SK-N-SH (cell line): ENCODE measurements around the gene RPUSD3. TPM values are rescaled to one million over a fixed set of nuclear protein-coding genes. Genes with fewer than 3 reads are reported as not detected.

Experiments used
- CTCF ChIA-PET: fragments of 300-600, 350-600 bp; formaldehyde crosslinking; extraction: SDS; loops from one replicate; lab custom pipeline; 2021; lab: Yijun Ruan, JAX
- POLR2A ChIA-PET: fragments of 350-600 bp; sonication (Branson Sonifier 250); formaldehyde crosslinking; extraction: SDS; loops from one replicate; lab custom pipeline; 2020; ENCODE audit warnings: antibody characterized with exemption, inconsistent platforms; lab: Yijun Ruan, JAX
- DNase-seq: peaks from one replicate; pipeline ENCODE4 v3.0.0; 2012
- H2AFZ ChIP-seq: fragments of 200-600 bp; sonication (generic); 2 replicates; pipeline ENCODE4 v1.8.1; 2016; ENCODE audit warnings: antibody characterized with exemption, mild to moderate bottlenecking, low read depth
- H3F3A ChIP-seq: fragments of 200-600 bp; sonication (generic); replicated peaks from 2 replicates; pipeline ENCODE3; 2016; ENCODE audit warnings: antibody characterized with exemption, mild to moderate bottlenecking; ENCODE audit not compliant: insufficient read depth
- H3K27ac ChIP-seq, 2 experiments: fragments of 200-500 bp in 1 of 2; fragments of 200-600 bp in 1 of 2; sonication (Bioruptor generic) in 1 of 2; sonication (generic), shearing (Covaris generic) in 1 of 2; 2 replicates each; pipeline versions ENCODE4 v1.5.1 to v1.6.1; 2014 to 2016; ENCODE audit warnings: low read depth in 2 of 2, inconsistent platforms in 1 of 2, low read length in 1 of 2, mild to moderate bottlenecking in 1 of 2, mixed read lengths in 1 of 2
- H3K27me3 ChIP-seq: fragments of 200-600 bp; sonication (generic), shearing (Covaris generic); 2 replicates; pipeline ENCODE4 v1.6.1; 2016; ENCODE audit warnings: mixed run types; ENCODE audit not compliant: insufficient read depth
- H3K36me3 ChIP-seq, 2 experiments: fragments of 200-500 bp in 1 of 2; fragments of 200-600 bp in 1 of 2; sonication (Bioruptor generic) in 1 of 2; sonication (generic) in 1 of 2; replicated peaks in 1 of 2; 2 replicates each; pipeline versions ENCODE3 to v1.5.1; 2014 to 2016; ENCODE audit warnings: low read length in 1 of 2, mild to moderate bottlenecking in 1 of 2; ENCODE audit not compliant: insufficient read depth in 2 of 2, control insufficient read depth in 1 of 2
- H3K4me1 ChIP-seq, 2 experiments: fragments of 200-500 bp in 1 of 2; fragments of 200-600 bp in 1 of 2; sonication (Bioruptor generic) in 1 of 2; sonication (generic), shearing (Covaris generic) in 1 of 2; 2 replicates each; pipeline versions ENCODE4 v1.5.1 to v1.6.1; 2014 to 2016; ENCODE audit warnings: low read depth in 1 of 2, low read length in 1 of 2, mixed run types in 1 of 2; ENCODE audit not compliant: insufficient read depth in 2 of 2, control insufficient read depth in 1 of 2
- H3K4me2 ChIP-seq: fragments of 200-600 bp; sonication (generic), shearing (Covaris generic); 2 replicates; pipeline ENCODE4 v1.6.1; 2017; ENCODE audit warnings: mixed run types
- H3K4me3 ChIP-seq, 2 experiments: fragments of 200-500 bp in 1 of 2; fragments of 200-600 bp in 1 of 2; sonication (Bioruptor generic) in 1 of 2; sonication (generic), shearing (Covaris generic) in 1 of 2; 2 replicates each; pipeline versions ENCODE4 v1.5.1 to v1.8.1; 2014 to 2016; ENCODE audit warnings: low read depth in 2 of 2, inconsistent platforms in 1 of 2, low read length in 1 of 2, mild to moderate bottlenecking in 1 of 2, mixed read lengths in 1 of 2, moderate library complexity in 1 of 2
- H3K79me2 ChIP-seq: fragments of 200-600 bp; sonication (generic); 2 replicates; pipeline ENCODE4 v1.8.1; 2017; ENCODE audit warnings: mild to moderate bottlenecking; ENCODE audit not compliant: insufficient read depth
- H3K9ac ChIP-seq: fragments of 200-600 bp; sonication (generic); 2 replicates; pipeline ENCODE4 v1.6.1; 2017; ENCODE audit warnings: mixed run types
- H3K9me2 ChIP-seq: fragments of 200-600 bp; sonication (generic); 2 replicates; pipeline ENCODE4 v1.6.1; 2017; ENCODE audit warnings: mixed run types
- H3K9me3 ChIP-seq: fragments of 200-600 bp; sonication (generic); 2 replicates; pipeline ENCODE4 v1.6.1; 2017; ENCODE audit warnings: mixed run types, mild to moderate bottlenecking, moderate library complexity
- H4K20me1 ChIP-seq: fragments of 200-600 bp; sonication (generic); 2 replicates; pipeline ENCODE4 v1.6.1; 2017; ENCODE audit warnings: mild to moderate bottlenecking, mixed run types; ENCODE audit not compliant: insufficient read depth
- CHD2 ChIP-seq: fragments of 150-350 bp; IDR thresholded peaks from 2 replicates; pipeline ENCODE4 v1.6.1; 2018; ENCODE audit warnings: low read length; ENCODE audit not compliant: partially characterized antibody
- FOSL2 ChIP-seq: IDR thresholded peaks from 2 replicates; pipeline ENCODE4 v1.4.0; 2012; ENCODE audit warnings: low read depth, mild to moderate bottlenecking, moderate library complexity, borderline replicate concordance
- FOXJ3 ChIP-seq: sonication (generic); formaldehyde crosslinking; IDR thresholded peaks from 2 replicates; pipeline ENCODE4 v1.5.1; 2020; ENCODE audit warnings: mild to moderate bottlenecking, missing genetic modification reagents
- JUND ChIP-seq: IDR thresholded peaks from 2 replicates; pipeline ENCODE4 v1.4.0; 2012
- MEF2A ChIP-seq: IDR thresholded peaks from 2 replicates; pipeline ENCODE4 v1.4.0; 2012; ENCODE audit warnings: low read depth, borderline replicate concordance
- MXI1 ChIP-seq: IDR thresholded peaks from 2 replicates; pipeline ENCODE4 v1.6.1; 2012; ENCODE audit warnings: mild to moderate bottlenecking, low read depth, low read length, improper control_type of control experiment
- NRF1 ChIP-seq: IDR thresholded peaks from 2 replicates; pipeline ENCODE4 v1.6.1; 2012; ENCODE audit warnings: low read depth, mild to moderate bottlenecking, low read length
- RAD21 ChIP-seq: IDR thresholded peaks from 2 replicates; pipeline ENCODE4 v1.6.1; 2012; ENCODE audit warnings: mild to moderate bottlenecking, low read length
- REST ChIP-seq: IDR thresholded peaks from 2 replicates; pipeline ENCODE4 v1.6.1; 2012; ENCODE audit warnings: mild to moderate bottlenecking, low read depth, low read length, moderate library complexity
- SMC3 ChIP-seq: IDR thresholded peaks from 2 replicates; pipeline ENCODE4 v1.6.1; 2012; ENCODE audit warnings: low read depth, low read length, improper control_type of control experiment
- TCF12 ChIP-seq: IDR thresholded peaks from 2 replicates; pipeline ENCODE4 v1.4.0; 2012
- USF2 ChIP-seq: fragments of 150-350 bp; IDR thresholded peaks from 2 replicates; pipeline ENCODE4 v1.6.1; 2017; ENCODE audit warnings: antibody characterized with exemption, low read length, low read depth, borderline replicate concordance
- WGBS: methylation state at CpG from one replicate; pipeline ENCODE4 v1.1.6; 2017; ENCODE audit warnings: low lambda C conversion rate; 5-methylcytosine and 5-hydroxymethylcytosine counted together
- polyA plus RNA-seq, 3 experiments: library from polyadenylated mRNA; depleted of rRNA; stranded (reverse); fragments of >200 nt; gene quantifications; 2 replicates each; pipeline ENCODE4 v1.2.3, GENCODE V29; 2012
- TF ChIP-seq, protein P1 (sequence below): IDR thresholded peaks from 2 replicates; pipeline ENCODE4 v1.4.0; 2012; ENCODE audit warnings: low read depth, borderline replicate concordance
- TF ChIP-seq, protein P2 (sequence below): IDR thresholded peaks from 2 replicates; pipeline ENCODE4; 2012

Gene RPUSD3
- polyA plus RNA-seq, 1 of the 3 experiments (the other 2 are of a cell fraction) = 43.4 TPM

- 94% methylated on average over 12 of the region's 12 CpGs for WGBS
- TF ChIP-seq FOXJ3 = no peak
- TF ChIP-seq RAD21 = no peak
- TF ChIP-seq USF2 = no peak
- TF ChIP-seq, protein P1, sequence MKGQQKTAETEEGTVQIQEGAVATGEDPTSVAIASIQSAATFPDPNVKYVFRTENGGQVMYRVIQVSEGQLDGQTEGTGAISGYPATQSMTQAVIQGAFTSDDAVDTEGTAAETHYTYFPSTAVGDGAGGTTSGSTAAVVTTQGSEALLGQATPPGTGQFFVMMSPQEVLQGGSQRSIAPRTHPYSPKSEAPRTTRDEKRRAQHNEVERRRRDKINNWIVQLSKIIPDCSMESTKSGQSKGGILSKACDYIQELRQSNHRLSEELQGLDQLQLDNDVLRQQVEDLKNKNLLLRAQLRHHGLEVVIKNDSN = no peak
- no peak for TF ChIP-seq MXI1
- no peak for TF ChIP-seq SMC3
- no peak for TF ChIP-seq MEF2A
- no peak for TF ChIP-seq REST
- no peak for TF ChIP-seq TCF12
- no peak for TF ChIP-seq NRF1
- TF ChIP-seq CHD2 = no peak
- TF ChIP-seq, protein P2, sequence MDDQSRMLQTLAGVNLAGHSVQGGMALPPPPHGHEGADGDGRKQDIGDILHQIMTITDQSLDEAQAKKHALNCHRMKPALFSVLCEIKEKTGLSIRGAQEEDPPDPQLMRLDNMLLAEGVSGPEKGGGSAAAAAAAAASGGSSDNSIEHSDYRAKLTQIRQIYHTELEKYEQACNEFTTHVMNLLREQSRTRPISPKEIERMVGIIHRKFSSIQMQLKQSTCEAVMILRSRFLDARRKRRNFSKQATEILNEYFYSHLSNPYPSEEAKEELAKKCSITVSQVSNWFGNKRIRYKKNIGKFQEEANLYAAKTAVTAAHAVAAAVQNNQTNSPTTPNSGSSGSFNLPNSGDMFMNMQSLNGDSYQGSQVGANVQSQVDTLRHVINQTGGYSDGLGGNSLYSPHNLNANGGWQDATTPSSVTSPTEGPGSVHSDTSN = no peak
- TF ChIP-seq JUND = no peak
- no peak for TF ChIP-seq FOSL2
- POLR2A ChIA-PET = no interaction called here
Observed at GRCh38 chr3:9797196-9797945, 46.4 kb downstream of the RPUSD3 start.

More at GRCh38 chr3:9797196-9797945, 46.4 kb downstream of the RPUSD3 start:
- Histone ChIP-seq H3K9ac (no peak overlapping the region), H3K9me3 (no peaks in the 10 kb centered on the region), H4K20me1 (peaks cover 17% of the 10 kb centered on the region; the same call in 1 of the 2 replicates), H3K36me3 (peaks cover 43 to 67% of the 10 kb centered on the region in 2 experiments), H3K79me2 (peaks cover 72% of the 10 kb centered on the region), H2AFZ (no peak overlapping the region), H3K4me1 (peaks cover 0 to 2% of the 10 kb centered on the region in 2 experiments; a peak in 1 of 4 replicates), H3F3A (no peaks in the 10 kb centered on the region), H3K4me2 (no peak overlapping the region), H3K27me3 (no peaks in the 10 kb centered on the region), H3K27ac (no peak overlapping the region), H3K4me3 (no peak overlapping the region), H3K9me2 (no peaks in the 10 kb centered on the region)
- DNase-seq = no peak
- CTCF ChIA-PET = interaction anchor here (0.8 kb wide), 1 partner anchor 12 kb away, joined by 3 read pairs; no protein-coding TSS in a partner anchor
